Stimulated activated naive B cell treated with anti-CD40 and anti-IgM and Interleukin-4, amounts not matched to agents 10 μg/mL and 1 μg/mL and 100 μg/mL, for 72 hours (primary cell): ENCODE results near the gene PPARG.
"Not testable (repeated sequence)": the region's sequence is repeated elsewhere in the genome, so short reads cannot be mapped to it uniquely, and the experiment has no call there.

Experiments
- ATAC-seq, 2 donors: fragments of 150-1000 bp; cut with Tn5 transposase; replicated peaks; 2 replicates each; pipeline ENCODE4 v1.10.0; 2021; ENCODE audit warnings: moderate library complexity in 1 of 2
- DNase-seq: peaks from one replicate; pipeline ENCODE4 v3.0.0; 2021
- H3K27ac Mint-ChIP-seq: one replicate; pipeline ENCODE4 v1.8.0; 2022; ENCODE audit warnings: mild to moderate bottlenecking, mixed read lengths
- H3K27me3 Mint-ChIP-seq, 2 donors: one replicate each; pipeline ENCODE4 v1.8.0; 2022; ENCODE audit warnings: mixed read lengths in 2 of 2
- H3K36me3 Mint-ChIP-seq, 2 donors: one replicate each; pipeline ENCODE4 v1.8.0; 2022; ENCODE audit warnings: mixed read lengths in 2 of 2, mild to moderate bottlenecking in 1 of 2
- H3K4me1 Mint-ChIP-seq, 2 donors: one replicate each; pipeline ENCODE4 v1.8.0; 2022; ENCODE audit warnings: mixed read lengths in 2 of 2, mild to moderate bottlenecking in 1 of 2
- H3K4me3 Mint-ChIP-seq, 2 donors: one replicate each; pipeline ENCODE4 v1.8.0; 2022; ENCODE audit warnings: mild to moderate bottlenecking in 2 of 2, mixed read lengths in 2 of 2, moderate library complexity in 1 of 2
- H3K9me3 Mint-ChIP-seq, 2 donors: one replicate each; pipeline ENCODE4 v1.8.0; 2022; ENCODE audit warnings: mixed read lengths in 2 of 2, mild to moderate bottlenecking in 1 of 2

The PPARG gene

DNA sequence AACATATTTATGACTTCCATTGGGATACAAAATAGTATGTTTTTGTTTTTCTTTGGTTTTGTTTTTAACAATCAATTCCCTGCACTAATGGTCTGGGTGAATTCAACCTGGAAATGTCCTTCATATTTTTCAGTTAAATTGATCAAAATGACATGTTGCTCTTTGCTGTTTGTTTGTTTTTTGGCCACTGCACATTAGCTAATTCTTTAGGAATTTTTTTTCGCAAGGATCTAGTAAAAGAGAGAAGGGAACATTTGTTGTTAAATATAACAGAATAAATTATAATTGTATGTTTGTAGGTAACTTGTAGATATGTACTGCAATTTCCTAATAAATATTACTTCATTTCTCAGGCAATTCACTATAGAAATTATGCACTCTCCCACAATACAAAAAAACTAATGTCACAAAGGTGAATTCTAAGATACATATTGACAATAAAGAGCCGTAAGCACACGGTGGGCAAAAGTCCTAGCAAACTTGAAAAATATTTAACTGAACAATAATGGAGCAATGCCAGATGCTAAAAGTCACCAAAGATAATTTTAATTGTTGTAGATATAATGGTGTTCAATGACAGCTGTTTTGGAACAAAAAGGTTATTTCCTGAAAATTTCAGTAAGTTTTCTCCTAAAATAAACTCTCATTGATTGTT is 21.4 kb upstream of the PPARG start:
- Mint-ChIP-seq H3K27me3 (peaks cover 15 to 18% of the 10 kb centered on the region in 2 donors), H3K9me3 (no peaks in the 10 kb centered on the region)

GRCh38 chr3:12268049-12268735 is 20.7 kb upstream of the PPARG start:
- DNase-seq (no peak), ATAC-seq (no peak)
- Mint-ChIP-seq H3K9me3 (no peaks in the 10 kb centered on the region), H3K27me3 (peaks cover 15 to 24% of the 10 kb centered on the region in 2 donors), H3K4me3 (no peak overlapping the region), H3K4me1 (peaks cover 5 to 12% of the 10 kb centered on the region in 2 donors), H3K27ac (no peak overlapping the region), H3K36me3 (no peaks in the 10 kb centered on the region)

More for the DNA sequence above, 21.4 kb upstream of the PPARG start:
- Mint-ChIP-seq H3K4me3 (no peak overlapping the region), H3K4me1 (peaks cover 0 to 5% of the 10 kb centered on the region in 2 donors), H3K27ac (no peak overlapping the region), H3K36me3 (no peaks in the 10 kb centered on the region)
- DNase-seq (no peak), ATAC-seq (no peak)

DNA sequence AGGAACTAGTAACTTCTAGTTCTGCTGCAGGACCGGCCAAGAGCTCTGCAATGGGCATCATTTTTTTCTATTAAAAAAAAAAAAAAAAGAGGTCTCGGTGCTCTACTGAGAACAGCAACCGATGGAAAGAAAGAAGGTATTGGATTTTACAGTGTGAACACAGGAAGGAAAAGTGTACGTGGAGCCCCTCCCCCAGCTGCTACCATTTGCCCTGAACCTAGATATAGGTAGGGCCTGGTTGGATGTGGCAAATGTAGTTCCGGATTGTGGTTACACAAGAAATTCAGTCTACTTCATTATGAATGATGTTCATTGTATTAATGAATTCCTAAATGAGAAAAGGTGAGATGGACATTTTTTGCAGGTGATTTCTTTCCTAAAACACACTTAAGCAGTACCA is 17.9 kb upstream of the PPARG start:
- Mint-ChIP-seq H3K4me3 (no peak overlapping the region), H3K4me1 (peaks cover 9 to 17% of the 10 kb centered on the region in 2 donors), H3K36me3 (no peaks in the 10 kb centered on the region), H3K27ac (no peak overlapping the region), H3K27me3 (peaks cover 13 to 22% of the 10 kb centered on the region in 2 donors), H3K9me3 (no peaks in the 10 kb centered on the region)
- no peak for ATAC-seq
- no peak for DNase-seq

DNA sequence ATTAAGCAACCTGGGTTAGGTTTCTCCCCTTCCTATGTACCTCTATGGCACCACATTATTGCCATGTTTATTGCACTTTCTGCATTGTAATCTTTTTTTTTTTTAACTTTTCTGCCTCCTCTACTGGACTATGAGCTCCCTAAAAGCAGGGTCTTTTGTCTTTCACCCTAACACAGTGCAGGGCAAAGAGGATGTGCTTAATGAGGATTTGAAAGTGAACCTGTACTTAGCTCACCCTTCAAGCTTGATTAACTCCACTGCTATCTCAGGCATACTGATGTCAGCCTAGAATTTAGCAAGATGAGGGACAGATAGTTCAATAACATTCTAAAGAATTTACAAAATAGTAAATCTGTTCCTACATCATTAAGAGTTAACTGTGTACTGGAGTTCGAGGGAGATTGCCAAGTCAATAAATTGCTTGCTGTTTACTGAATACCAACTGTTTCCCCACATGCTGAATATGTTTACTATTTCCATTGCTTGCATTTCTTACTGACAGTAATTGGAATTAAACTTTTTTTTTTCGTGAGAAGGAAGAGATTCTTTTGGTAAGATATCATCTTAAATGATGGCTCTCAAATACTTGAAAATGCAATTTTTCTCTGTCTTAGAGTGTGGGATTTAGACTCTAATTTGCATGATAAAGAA is 15.7 kb upstream of the PPARG start:
- DNase-seq (no peak), ATAC-seq (peak; percentile 100)
- Mint-ChIP-seq H3K27me3 (peaks cover 17 to 34% of the 10 kb centered on the region in 2 donors), H3K36me3 (no peaks in the 10 kb centered on the region), H3K9me3 (peaks cover 0 to 2% of the 10 kb centered on the region in 2 donors), H3K4me1 (peaks cover 12 to 17% of the 10 kb centered on the region in 2 donors), H3K4me3 (no peak overlapping the region), H3K27ac (no peak overlapping the region)

DNA sequence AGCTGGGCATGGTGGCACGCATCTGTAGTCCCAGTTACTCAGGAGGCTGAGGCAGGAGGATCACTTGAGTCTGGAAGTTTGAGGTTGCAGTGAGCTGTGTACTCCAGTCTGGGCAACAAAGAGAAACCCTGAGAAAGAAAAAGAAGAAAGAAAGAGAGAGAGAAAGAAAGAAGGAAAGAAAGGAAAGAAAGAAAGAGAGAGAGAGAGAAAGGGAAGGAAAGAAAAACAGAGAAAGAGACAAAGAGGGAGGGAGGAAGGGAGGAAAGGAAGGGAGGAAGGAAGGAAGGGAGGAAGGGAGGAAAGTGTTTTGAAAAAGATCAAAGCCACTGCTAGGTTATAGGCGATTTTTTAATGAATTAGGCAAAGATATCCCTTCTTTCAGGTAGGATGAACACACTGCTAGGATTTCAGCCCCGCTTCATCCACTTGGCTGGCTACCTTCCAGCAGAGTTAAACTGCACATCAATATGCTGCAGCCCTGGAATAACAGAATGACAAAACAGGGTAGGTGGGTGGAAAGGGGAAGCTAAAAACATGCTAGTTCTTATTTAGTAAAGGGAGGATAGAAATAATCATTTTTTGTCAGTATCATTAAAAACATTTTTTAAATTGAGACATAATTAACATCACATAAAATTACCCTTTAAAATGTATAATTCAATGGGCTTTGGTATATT is 12.8 kb upstream of the PPARG start:
- peaks cover 31 to 47% of the 10 kb centered on the region in 2 donors for H3K27me3 Mint-ChIP-seq
- H3K36me3 Mint-ChIP-seq, result no peaks in the 10 kb centered on the region
- H3K4me3 Mint-ChIP-seq, result no peak overlapping the region
- peaks cover 12 to 17% of the 10 kb centered on the region in 2 donors for H3K4me1 Mint-ChIP-seq
- H3K27ac Mint-ChIP-seq, result no peak overlapping the region
- DNase-seq (no peak), ATAC-seq (no peak)
- peaks cover 0 to 2% of the 10 kb centered on the region in 2 donors for H3K9me3 Mint-ChIP-seq

- not testable (repeated sequence) for DNase-seq, H3K36me3 Mint-ChIP-seq, ATAC-seq, H3K9me3 Mint-ChIP-seq, H3K27ac Mint-ChIP-seq, H3K4me3 Mint-ChIP-seq
- peaks cover 12 to 17% of the 10 kb centered on the region in 2 donors for H3K4me1 Mint-ChIP-seq
- peaks cover 31 to 46% of the 10 kb centered on the region in 2 donors for H3K27me3 Mint-ChIP-seq
Measured at GRCh38 chr3:12276827-12277226, 12.0 kb upstream of the PPARG start.

DNA sequence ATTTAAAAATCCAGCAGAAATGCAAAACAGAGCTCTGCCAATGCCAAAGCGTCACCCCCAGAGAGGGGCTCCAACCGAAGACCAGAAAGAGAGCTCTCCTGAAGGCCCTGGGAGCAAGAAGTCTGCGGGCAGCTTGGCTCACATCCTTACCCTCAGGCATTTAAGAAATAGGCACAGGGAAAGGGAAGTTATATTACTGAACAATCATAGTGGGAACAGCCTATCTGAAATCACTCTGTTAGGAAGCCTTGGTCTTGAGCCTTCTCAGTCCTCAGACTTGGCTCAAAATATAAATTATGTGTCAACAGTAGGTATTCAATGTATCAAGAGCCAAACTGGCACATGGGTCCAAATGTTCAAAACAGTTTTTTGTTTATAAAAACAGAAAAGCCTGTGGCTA is 10.3 kb upstream of the PPARG start:
- no peak overlapping the region for H3K4me3 Mint-ChIP-seq
- peaks cover 0 to 2% of the 10 kb centered on the region in 2 donors for H3K9me3 Mint-ChIP-seq
- no peak for ATAC-seq
- H3K27ac Mint-ChIP-seq, result peak overlapping the region; percentile 44
- DNase-seq, result no peak
- H3K36me3 Mint-ChIP-seq, result no peaks in the 10 kb centered on the region
- H3K27me3 Mint-ChIP-seq, result peaks cover 31 to 41% of the 10 kb centered on the region in 2 donors
- peaks cover under 1 to 4% of the 10 kb centered on the region in 2 donors for H3K4me1 Mint-ChIP-seq

DNA sequence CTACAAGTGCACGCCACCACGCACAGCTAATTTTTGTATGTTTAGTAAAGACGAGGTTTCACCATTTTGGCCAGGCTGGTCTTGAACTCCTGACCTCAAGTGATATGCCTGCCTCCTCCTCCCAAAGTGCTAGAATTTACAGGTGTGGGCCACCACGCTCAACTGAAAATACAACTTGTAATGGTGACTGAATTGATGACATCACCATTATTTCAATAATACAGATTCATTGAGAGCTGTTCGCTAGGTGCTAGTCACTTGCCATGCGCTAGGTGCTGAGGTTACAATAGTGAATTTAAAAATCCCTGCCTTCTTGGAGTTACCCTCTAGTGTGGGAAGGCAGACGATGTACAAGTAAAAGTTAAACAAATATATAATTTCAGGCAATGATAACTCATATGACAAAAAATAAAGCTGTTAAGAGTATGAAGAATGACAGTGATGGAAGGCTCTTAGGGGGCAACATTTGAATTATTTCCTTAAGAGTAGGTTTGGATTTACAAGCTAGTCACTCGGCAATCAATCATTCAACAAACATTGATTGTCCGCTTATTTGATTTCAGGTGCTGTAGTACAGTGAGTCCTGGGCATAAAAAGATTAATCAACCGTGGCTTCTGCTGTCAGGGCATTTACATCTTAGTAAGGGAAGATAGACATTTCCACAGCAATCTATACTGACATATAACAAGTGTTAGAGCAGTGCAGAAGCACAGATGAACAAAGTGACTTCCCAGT is 9.1 kb upstream of the PPARG start:
- peaks cover 40 to 51% of the 10 kb centered on the region in 2 donors for H3K27me3 Mint-ChIP-seq
- DNase-seq (no peak), ATAC-seq (no peak)
- no peak overlapping the region for H3K27ac Mint-ChIP-seq
- H3K36me3 Mint-ChIP-seq, result no peaks in the 10 kb centered on the region
- peaks cover 0 to 2% of the 10 kb centered on the region in 2 donors for H3K9me3 Mint-ChIP-seq
- peaks cover 0 to 4% of the 10 kb centered on the region in 2 donors for H3K4me1 Mint-ChIP-seq
- H3K4me3 Mint-ChIP-seq, result no peak overlapping the region

DNA sequence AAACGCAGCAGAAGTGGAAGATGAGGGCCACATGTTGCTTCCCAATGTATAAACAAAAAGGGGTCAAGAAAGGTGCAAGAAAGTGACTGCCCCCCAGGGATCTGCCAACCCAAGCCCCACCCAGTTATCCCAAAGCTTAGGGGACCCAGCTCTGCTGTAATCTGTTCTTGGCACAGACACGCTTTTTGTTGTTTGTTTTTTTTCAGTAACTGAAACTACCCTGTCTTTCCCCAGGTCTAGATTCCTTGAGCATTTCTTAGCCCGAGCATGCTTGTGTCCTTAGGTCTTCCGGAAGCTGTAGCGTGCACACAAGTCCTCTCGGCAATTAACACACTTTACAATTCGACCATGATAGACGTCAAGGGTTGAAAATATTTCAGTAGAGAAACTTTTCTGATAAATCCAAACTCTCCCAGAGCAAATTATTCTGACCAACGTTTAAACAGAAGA is 8.5 kb upstream of the PPARG start:
- ATAC-seq, result no peak
- H3K9me3 Mint-ChIP-seq, result peaks cover 0 to 4% of the 10 kb centered on the region in 2 donors
- H3K27me3 Mint-ChIP-seq, result peaks cover 45 to 58% of the 10 kb centered on the region in 2 donors
- DNase-seq, result no peak
- no peak overlapping the region for H3K4me3 Mint-ChIP-seq
- H3K27ac Mint-ChIP-seq, result no peak overlapping the region
- no peaks in the 10 kb centered on the region for H3K36me3 Mint-ChIP-seq
- H3K4me1 Mint-ChIP-seq, result peaks cover 0 to 4% of the 10 kb centered on the region in 2 donors

- no peak overlapping the region for H3K4me3 Mint-ChIP-seq
- H3K27me3 Mint-ChIP-seq, result peaks cover 42 to 67% of the 10 kb centered on the region in 2 donors
- H3K36me3 Mint-ChIP-seq, result no peaks in the 10 kb centered on the region
Measured at GRCh38 chr3:12284591-12284990, 4.3 kb upstream of the PPARG start.

GRCh38 chr3:12285003-12285555 is 3.8 kb upstream of the PPARG start:
- DNase-seq (no peak), ATAC-seq (no peak)
- H3K9me3 Mint-ChIP-seq, result peaks cover 0 to 3% of the 10 kb centered on the region in 2 donors
- no peak overlapping the region for H3K27ac Mint-ChIP-seq
- H3K4me1 Mint-ChIP-seq, result peaks cover 0 to 12% of the 10 kb centered on the region in 2 donors
- peaks cover 38 to 62% of the 10 kb centered on the region in 2 donors for H3K27me3 Mint-ChIP-seq
- H3K36me3 Mint-ChIP-seq, result no peaks in the 10 kb centered on the region
- H3K4me3 Mint-ChIP-seq, result no peak overlapping the region

More at GRCh38 chr3:12284591-12284990, 4.3 kb upstream of the PPARG start:
- ATAC-seq, result no peak
- Mint-ChIP-seq H3K27ac (no peak overlapping the region), H3K4me1 (peaks cover 0 to 12% of the 10 kb centered on the region in 2 donors), H3K9me3 (peaks cover 0 to 3% of the 10 kb centered on the region in 2 donors)
- no peak for DNase-seq

GRCh38 chr3:12285779-12286178 is 3.1 kb upstream of the PPARG start:
- H3K4me3 Mint-ChIP-seq, H3K9me3 Mint-ChIP-seq, ATAC-seq, H3K27ac Mint-ChIP-seq, DNase-seq, H3K36me3 Mint-ChIP-seq: not testable (repeated sequence)
- Mint-ChIP-seq H3K27me3 (peaks cover 31 to 56% of the 10 kb centered on the region in 2 donors), H3K4me1 (peaks cover 0 to 12% of the 10 kb centered on the region in 2 donors)

DNA sequence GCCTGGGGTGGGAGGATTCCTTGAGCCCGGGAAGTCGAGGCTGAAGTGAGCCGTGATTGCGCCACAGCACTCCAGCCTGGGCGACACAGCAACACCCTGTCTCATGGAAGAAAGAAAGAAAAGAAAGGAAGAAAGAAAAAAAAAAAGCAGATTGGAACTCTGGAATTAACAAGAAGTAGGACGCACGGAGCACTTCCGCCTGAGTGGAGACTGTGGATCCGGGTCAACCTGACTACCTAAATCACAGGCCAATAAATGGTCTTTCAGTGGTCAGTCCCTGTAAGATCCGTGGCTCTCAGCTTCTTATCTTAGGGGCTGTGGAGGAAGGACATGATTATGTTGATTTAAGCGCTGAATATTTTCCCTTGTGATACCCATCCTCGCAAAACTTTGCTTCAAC is 2.4 kb upstream of the PPARG start:
- no peak for ATAC-seq
- no peaks in the 10 kb centered on the region for H3K36me3 Mint-ChIP-seq
- peak overlapping the region; percentile 67 for H3K27ac Mint-ChIP-seq
- peaks cover 0 to 3% of the 10 kb centered on the region in 2 donors for H3K9me3 Mint-ChIP-seq
- H3K4me1 Mint-ChIP-seq, result peaks cover 0 to 12% of the 10 kb centered on the region in 2 donors
- H3K4me3 Mint-ChIP-seq, result peak overlapping the region; percentile 74 to 78
- H3K27me3 Mint-ChIP-seq, result peaks cover 34 to 56% of the 10 kb centered on the region in 2 donors
- no peak for DNase-seq
